Measurements from ENCODE around the gene IQGAP2.
"Not testable (repeated sequence)": the region's sequence is repeated elsewhere in the genome, so short reads cannot be mapped to it uniquely, and the experiment has no call there.

DNA sequence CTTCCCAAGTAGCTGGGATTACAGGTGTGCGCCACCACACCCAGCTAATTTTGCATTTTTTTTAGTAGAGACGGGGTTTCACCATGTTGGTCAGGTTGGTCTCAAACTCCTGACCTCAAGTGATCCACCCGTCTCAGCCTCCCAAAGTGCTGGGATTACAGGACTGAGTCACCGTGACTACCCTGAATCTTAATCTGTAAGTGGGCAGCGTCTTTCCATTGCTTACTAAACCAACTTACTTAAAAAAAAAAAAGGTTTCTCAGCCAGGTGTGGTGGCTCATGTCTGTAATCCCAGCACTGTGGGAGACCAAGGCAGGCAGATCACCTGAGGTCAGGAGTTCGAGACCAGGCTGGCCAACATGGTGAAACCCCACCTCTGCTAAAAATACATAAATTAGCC is 25.5 kb downstream of the IQGAP2 start:
- TF ChIP-seq, protein P1, sequence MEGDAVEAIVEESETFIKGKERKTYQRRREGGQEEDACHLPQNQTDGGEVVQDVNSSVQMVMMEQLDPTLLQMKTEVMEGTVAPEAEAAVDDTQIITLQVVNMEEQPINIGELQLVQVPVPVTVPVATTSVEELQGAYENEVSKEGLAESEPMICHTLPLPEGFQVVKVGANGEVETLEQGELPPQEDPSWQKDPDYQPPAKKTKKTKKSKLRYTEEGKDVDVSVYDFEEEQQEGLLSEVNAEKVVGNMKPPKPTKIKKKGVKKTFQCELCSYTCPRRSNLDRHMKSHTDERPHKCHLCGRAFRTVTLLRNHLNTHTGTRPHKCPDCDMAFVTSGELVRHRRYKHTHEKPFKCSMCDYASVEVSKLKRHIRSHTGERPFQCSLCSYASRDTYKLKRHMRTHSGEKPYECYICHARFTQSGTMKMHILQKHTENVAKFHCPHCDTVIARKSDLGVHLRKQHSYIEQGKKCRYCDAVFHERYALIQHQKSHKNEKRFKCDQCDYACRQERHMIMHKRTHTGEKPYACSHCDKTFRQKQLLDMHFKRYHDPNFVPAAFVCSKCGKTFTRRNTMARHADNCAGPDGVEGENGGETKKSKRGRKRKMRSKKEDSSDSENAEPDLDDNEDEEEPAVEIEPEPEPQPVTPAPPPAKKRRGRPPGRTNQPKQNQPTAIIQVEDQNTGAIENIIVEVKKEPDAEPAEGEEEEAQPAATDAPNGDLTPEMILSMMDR (IDR thresholded peaks at IDR 0.05), result not testable (repeated sequence)
- TF ChIP-seq SIN3A (IDR thresholded peaks at IDR 0.05; ENCODE audit: borderline replicate concordance, insufficient read depth, low read depth, low read length); POLR2AphosphoS5 (IDR thresholded peaks at IDR 0.05; ENCODE audit: low read depth, low read length): not testable (repeated sequence)
- TF ChIP-seq, protein P2, sequence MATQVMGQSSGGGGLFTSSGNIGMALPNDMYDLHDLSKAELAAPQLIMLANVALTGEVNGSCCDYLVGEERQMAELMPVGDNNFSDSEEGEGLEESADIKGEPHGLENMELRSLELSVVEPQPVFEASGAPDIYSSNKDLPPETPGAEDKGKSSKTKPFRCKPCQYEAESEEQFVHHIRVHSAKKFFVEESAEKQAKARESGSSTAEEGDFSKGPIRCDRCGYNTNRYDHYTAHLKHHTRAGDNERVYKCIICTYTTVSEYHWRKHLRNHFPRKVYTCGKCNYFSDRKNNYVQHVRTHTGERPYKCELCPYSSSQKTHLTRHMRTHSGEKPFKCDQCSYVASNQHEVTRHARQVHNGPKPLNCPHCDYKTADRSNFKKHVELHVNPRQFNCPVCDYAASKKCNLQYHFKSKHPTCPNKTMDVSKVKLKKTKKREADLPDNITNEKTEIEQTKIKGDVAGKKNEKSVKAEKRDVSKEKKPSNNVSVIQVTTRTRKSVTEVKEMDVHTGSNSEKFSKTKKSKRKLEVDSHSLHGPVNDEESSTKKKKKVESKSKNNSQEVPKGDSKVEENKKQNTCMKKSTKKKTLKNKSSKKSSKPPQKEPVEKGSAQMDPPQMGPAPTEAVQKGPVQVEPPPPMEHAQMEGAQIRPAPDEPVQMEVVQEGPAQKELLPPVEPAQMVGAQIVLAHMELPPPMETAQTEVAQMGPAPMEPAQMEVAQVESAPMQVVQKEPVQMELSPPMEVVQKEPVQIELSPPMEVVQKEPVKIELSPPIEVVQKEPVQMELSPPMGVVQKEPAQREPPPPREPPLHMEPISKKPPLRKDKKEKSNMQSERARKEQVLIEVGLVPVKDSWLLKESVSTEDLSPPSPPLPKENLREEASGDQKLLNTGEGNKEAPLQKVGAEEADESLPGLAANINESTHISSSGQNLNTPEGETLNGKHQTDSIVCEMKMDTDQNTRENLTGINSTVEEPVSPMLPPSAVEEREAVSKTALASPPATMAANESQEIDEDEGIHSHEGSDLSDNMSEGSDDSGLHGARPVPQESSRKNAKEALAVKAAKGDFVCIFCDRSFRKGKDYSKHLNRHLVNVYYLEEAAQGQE (IDR thresholded peaks at IDR 0.05; ENCODE audit: insufficient read depth in 1 of 2, low read depth in 2 of 2, low read length in 1 of 2), result not testable (repeated sequence)
